Pancreas (tissue), 10 donors: ENCODE results near the gene TMEM38A. TPM values are rescaled to one million over a fixed set of nuclear protein-coding genes. Genes with fewer than 3 reads are reported as not detected.
"Not testable (repeated sequence)": the region's sequence is repeated elsewhere in the genome, so short reads cannot be mapped to it uniquely, and the experiment has no call there.

ENCODE experiments used
- ATAC-seq, 4 donors: fragments of 200-7000 bp; cut with Tn5 transposase; one replicate each; pipeline versions ENCODE4 v1.8.0 to v1.9.1; 2020; ENCODE audit warnings: mild to moderate bottlenecking in 4 of 4, moderate library complexity in 4 of 4
- DNase-seq, 6 donors: peaks; one replicate each; pipeline ENCODE4 v3.0.0-alpha.2; 2020
- FAIRE-seq: peaks from 2 replicates; lab custom pipeline; 2012; peaks lifted over from hg19 to GRCh38; lab: Jason Lieb, UNC
- H3K27ac ChIP-seq, 4 donors: fragments of 200-600 bp; sonication (generic); 1 replicate in 3 of 4; 2 replicates in 1 of 4; pipeline versions ENCODE4 v1.5.0 to v1.8.0; 2020
- H3K27me3 ChIP-seq, 4 donors: fragments of 200-600 bp; one replicate each; pipeline ENCODE4 v1.8.0; 2021
- H3K36me3 ChIP-seq, 3 donors: fragments of 200-600 bp; sonication (generic) in 1 of 3; one replicate each; pipeline versions ENCODE4 v1.5.0 to v1.8.0; 2020 to 2021
- H3K4me1 ChIP-seq, 3 donors: fragments of 200-600 bp; one replicate each; pipeline ENCODE4 v1.8.0; 2021
- H3K4me3 ChIP-seq, 4 donors: fragments of 200-600 bp; sonication (generic) in 2 of 4; one replicate each; pipeline versions ENCODE4 v1.5.0 to v1.8.0; 2020 to 2021
- H3K9me3 ChIP-seq, 4 donors: fragments of 200-600 bp; one replicate each; pipeline ENCODE4 v1.8.0; 2021
- CTCF ChIP-seq, 4 donors: fragments of 200-600 bp; sonication (generic) in 3 of 4; IDR thresholded peaks; one replicate each; pipeline versions ENCODE4 v1.5.0 to v1.8.0; 2021; ENCODE audit warnings: antibody characterized with exemption in 4 of 4
- WGBS, 2 donors: extraction: QIAGEN DNeasy Blood & Tissue Kit; methylation state at CpG; one replicate each; pipeline ENCODE4 v1.1.7; 2013; 5-methylcytosine and 5-hydroxymethylcytosine counted together
- intact Hi-C, 3 donors: fragments of 100-400 bp; cut with DNase I; formaldehyde crosslinking; loops; one replicate each; pipeline versions ENCODE4 v1.11.1 to v1.14.2; 2022
- polyA plus RNA-seq, 2 donors: library from polyadenylated mRNA; stranded (reverse); fragments of 200-250 nt; gene quantifications; one replicate each; pipeline ENCODE4 v1.2.3, GENCODE V29; 2013
- total RNA-seq, 6 donors: library from RNA; stranded (reverse); fragmentation: NEBNext Ultra II Directional in 4 of 6; extraction: Animal tissue kit (Norgen Biotek cat#: 25700) in 4 of 6; gene quantifications; one replicate each; pipeline versions ENCODE4 v1.2.1 to v1.2.4, GENCODE V29; 2021 to 2023
- donor health status: healthy with polysubstance abuse.
- donor health status: DM: no; HTN: no; CAD: no; lungs with moderate emphysema.
- donor health status: DM: no; HTN: no; CAD: no.
- donor health status: control.
- donor health status: control.
- donor health status: Bipolar disorder and iron deficiency.
- donor health status: DM: yes; HTN: yes; CAD: no.
- donor health status: DM: no; HTN: no; CAD: no.
- donor health status: DM: no; HTN: no; CAD: no.
- donor health status: DM: yes; HTN: yes; CAD: no.

Gene TMEM38A
- total and polyA plus RNA-seq, 8 donors: 1.2 to 4.0 (median 2.0) TPM

DNA sequence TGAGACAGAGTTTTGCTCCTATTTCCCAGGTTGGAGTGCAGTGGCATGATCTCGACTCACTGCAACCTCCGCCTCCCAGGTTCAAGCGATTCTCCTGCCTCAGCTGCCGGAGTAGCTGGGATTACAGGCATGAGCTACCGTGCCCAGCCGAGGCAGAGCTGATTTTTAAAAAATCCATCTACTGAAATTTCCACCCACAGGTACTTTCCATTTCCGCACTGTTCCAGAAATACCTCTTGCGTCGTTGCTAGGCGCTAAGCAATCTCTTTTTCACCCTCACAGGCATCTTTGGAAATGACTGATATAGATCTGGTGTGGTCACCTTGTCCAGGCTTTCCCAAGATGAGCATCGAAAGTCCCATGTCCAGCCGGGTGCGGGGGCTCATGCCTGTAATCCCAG is 9.4 kb downstream of the TMEM38A start:
- no peaks in the 10 kb centered on the region for H3K36me3 ChIP-seq
- H3K9me3 ChIP-seq: no peaks in the 10 kb centered on the region
- intact Hi-C loops: no loop called here
- H3K4me1 ChIP-seq: no peaks in the 10 kb centered on the region
- 88 to 95% methylated on average over 13 of the region's 13 CpGs for WGBS, 2 donors
- no peaks in the 10 kb centered on the region for H3K27me3 ChIP-seq
- DNase-seq: no peak
- no peak for ATAC-seq
- H3K4me3 ChIP-seq: no peak overlapping the region
- FAIRE-seq: no peak
- H3K27ac ChIP-seq: no peak overlapping the region
- TF ChIP-seq CTCF (IDR thresholded peaks at IDR 0.05): no peak

DNA sequence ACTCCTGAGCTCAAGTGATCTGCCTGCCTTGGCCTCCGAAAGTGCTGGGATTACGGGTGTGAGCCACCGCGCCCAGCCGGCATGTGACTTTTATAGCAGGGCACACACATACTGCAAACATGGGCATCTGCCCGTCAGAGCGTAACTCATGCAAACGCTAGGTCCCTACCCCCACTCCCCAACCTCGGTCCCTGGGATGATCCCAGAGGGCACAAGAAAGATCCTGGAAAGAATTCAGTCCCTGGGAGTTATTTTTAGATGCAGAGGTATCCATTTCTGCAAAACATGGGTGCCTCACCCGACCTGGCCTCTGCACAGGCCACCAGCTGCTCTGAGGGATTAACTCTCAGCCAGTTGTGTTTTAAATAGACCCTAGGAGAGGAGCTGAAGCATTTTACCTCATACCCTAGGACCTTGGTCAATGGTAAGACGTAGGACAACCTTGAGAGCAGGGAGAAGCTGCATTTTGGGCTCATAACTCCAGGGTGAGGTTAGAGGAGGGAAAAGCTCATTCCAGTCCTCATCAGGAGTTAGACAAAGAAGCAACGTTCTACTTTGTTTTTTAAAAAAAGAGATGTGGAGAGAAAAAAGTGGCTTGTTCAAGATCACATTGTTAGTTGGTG is 10.8 kb downstream of the TMEM38A start:
- DNase-seq (no peak), ATAC-seq (no peak), FAIRE-seq (no peak)
- Histone ChIP-seq H3K4me3 (no peak overlapping the region), H3K27ac (no peak overlapping the region), H3K9me3 (no peaks in the 10 kb centered on the region), H3K27me3 (no peaks in the 10 kb centered on the region), H3K36me3 (no peaks in the 10 kb centered on the region), H3K4me1 (no peaks in the 10 kb centered on the region)
- no peak for TF ChIP-seq CTCF (IDR thresholded peaks at IDR 0.05)
- 88 to 92% methylated on average over 12 of the region's 12 CpGs for WGBS, 2 donors
- intact Hi-C loops: no loop called here

DNA sequence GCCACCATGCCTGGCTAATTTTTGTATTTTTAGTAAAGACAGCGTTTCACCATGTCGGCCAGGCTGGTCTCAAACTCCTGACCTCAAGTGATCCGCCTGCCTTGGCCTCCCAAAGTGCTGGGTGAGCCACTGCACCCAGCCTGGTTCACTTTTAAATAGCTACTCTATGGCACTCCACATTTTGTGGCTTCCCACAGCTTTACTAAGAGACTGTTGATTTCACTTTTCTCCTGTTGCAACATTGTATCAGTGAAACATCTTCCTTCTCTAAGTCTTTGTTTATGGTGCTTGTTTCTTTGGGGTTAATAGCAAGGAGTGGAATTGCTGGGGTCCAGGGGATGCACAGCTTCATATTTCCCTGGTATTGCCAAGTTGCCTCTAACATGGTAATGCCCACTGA is 12.3 kb downstream of the TMEM38A start:
- intact Hi-C loops: no loop called here
- ATAC-seq (no peak), DNase-seq (no peak), FAIRE-seq (no peak)
- no peaks in the 10 kb centered on the region for H3K9me3 ChIP-seq
- H3K4me1 ChIP-seq: no peaks in the 10 kb centered on the region
- no peak overlapping the region for H3K27ac ChIP-seq
- H3K27me3 ChIP-seq: no peaks in the 10 kb centered on the region
- H3K4me3 ChIP-seq: no peak overlapping the region
- TF ChIP-seq CTCF (IDR thresholded peaks at IDR 0.05): no peak
- no peaks in the 10 kb centered on the region for H3K36me3 ChIP-seq
- 74 to 84% methylated on average over 3 of the region's 3 CpGs for WGBS, 2 donors

- H3K9me3 ChIP-seq, DNase-seq, FAIRE-seq, H3K27ac ChIP-seq, intact Hi-C loops, H3K4me1 ChIP-seq, H3K36me3 ChIP-seq, H3K27me3 ChIP-seq, ATAC-seq, H3K4me3 ChIP-seq: not testable (repeated sequence)
- 90 to 92% methylated on average over 4 of the region's 4 CpGs for whole genome bisulfite sequencing, 2 donors
Measured at GRCh38 chr19:16673839-16674238, 12.9 kb downstream of the TMEM38A start.

DNA sequence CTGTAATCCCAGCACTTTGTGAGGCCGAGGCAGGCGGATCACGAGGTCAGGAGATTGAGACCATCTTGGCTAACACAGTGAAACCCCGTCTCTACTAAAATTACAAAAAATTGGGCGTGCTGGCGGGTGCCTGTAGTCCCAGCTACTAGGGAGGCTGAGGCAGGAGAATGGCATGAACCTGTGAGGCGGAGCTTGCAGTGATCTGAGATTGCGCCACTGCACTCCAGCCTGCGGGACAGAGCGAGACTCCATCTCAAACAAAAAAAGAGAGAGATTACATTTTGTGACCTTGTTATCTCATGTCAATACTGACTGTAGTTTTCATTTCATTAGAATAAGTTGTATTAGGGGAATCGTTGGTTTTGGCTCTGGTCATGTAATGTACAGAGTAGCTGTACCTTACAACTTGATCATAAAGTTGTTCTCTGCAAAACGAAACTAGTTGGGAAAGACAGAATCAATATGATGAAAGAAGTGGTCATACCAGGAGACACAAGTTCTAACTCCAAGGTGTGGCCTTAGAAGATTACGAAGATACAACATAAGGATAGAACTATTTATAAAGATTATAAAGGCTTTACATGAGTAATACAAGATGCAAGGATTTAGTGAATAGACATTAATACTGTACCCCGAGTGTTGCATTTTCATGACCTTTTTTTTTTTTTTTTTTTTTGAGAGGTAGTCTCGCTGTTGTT is 15.3 kb downstream of the TMEM38A start:
- TF ChIP-seq CTCF (IDR thresholded peaks at IDR 0.05): no peak
- DNase-seq (no peak), FAIRE-seq (no peak), ATAC-seq (no peak)
- H3K36me3 ChIP-seq: no peaks in the 10 kb centered on the region
- H3K9me3 ChIP-seq: no peaks in the 10 kb centered on the region
- intact Hi-C loops: no loop called here
- H3K4me1 ChIP-seq: no peaks in the 10 kb centered on the region
- H3K27me3 ChIP-seq: no peaks in the 10 kb centered on the region
- H3K4me3 ChIP-seq: no peak overlapping the region
- H3K27ac ChIP-seq: no peak overlapping the region
- 82 to 88% methylated on average over 15 of the region's 15 CpGs for WGBS, 2 donors
